GM23248 (cell line): ENCODE results near the gene IFRD1. TPM values are rescaled to one million over a fixed set of nuclear protein-coding genes. Genes with fewer than 3 reads are reported as not detected.
A peak's percentile ranks its signal among the peaks of the same experiment; 100 is the strongest.

Source experiments
- DNase-seq: peaks from one replicate; pipeline ENCODE4 v3.0.0-alpha.2; 2015
- H2AFZ ChIP-seq: fragments of 200-600 bp; sonication (generic); 2 replicates; pipeline ENCODE4 v1.6.1; 2016; ENCODE audit warnings: antibody characterized with exemption
- H3F3A ChIP-seq: fragments of 200-600 bp; sonication (generic); 2 replicates; pipeline ENCODE4 v1.6.1; 2016; ENCODE audit warnings: mild to moderate bottlenecking, antibody characterized with exemption, mixed run types; ENCODE audit not compliant: insufficient read depth
- H3K27ac ChIP-seq: fragments of 200-600 bp; sonication (generic); 2 replicates; pipeline ENCODE4 v1.5.1; 2016; ENCODE audit warnings: mild to moderate bottlenecking
- H3K27me3 ChIP-seq: fragments of 200-600 bp; sonication (generic); replicated peaks from 2 replicates; pipeline ENCODE4 v1.6.1; 2016; ENCODE audit warnings: mild to moderate bottlenecking; ENCODE audit not compliant: insufficient read depth
- H3K36me3 ChIP-seq: fragments of 200-600 bp; sonication (generic); 2 replicates; pipeline ENCODE4 v1.6.1; 2016; ENCODE audit warnings: low read depth, mild to moderate bottlenecking
- H3K4me1 ChIP-seq: fragments of 200-600 bp; sonication (generic); 2 replicates; pipeline ENCODE4 v1.6.1; 2016; ENCODE audit warnings: mild to moderate bottlenecking; ENCODE audit not compliant: insufficient read depth
- H3K4me2 ChIP-seq: fragments of 200-600 bp; sonication (generic); one replicate; pipeline ENCODE4 v1.6.1; 2016; ENCODE audit warnings: mild to moderate bottlenecking; ENCODE audit not compliant: unreplicated experiment
- H3K4me3 ChIP-seq: fragments of 200-600 bp; sonication (generic); 2 replicates; pipeline ENCODE4 v1.5.1; 2016; ENCODE audit warnings: mild to moderate bottlenecking
- H3K79me2 ChIP-seq: fragments of 200-600 bp; sonication (generic); 2 replicates; pipeline ENCODE4 v1.6.1; 2016; ENCODE audit warnings: mild to moderate bottlenecking; ENCODE audit not compliant: insufficient read depth
- H3K9ac ChIP-seq: fragments of 200-600 bp; sonication (generic); 2 replicates; pipeline ENCODE4 v1.6.1; 2016; ENCODE audit warnings: mild to moderate bottlenecking
- H3K9me2 ChIP-seq: fragments of 200-600 bp; sonication (generic); 2 replicates; pipeline ENCODE4 v1.6.1; 2016; ENCODE audit warnings: mixed run types, mild to moderate bottlenecking, moderate library complexity; ENCODE audit not compliant: insufficient read depth
- H3K9me3 ChIP-seq: fragments of 200-600 bp; sonication (generic); one replicate; pipeline ENCODE4 v1.6.1; 2017; ENCODE audit warnings: low read depth
- H4K20me1 ChIP-seq: fragments of 200-600 bp; sonication (generic); 2 replicates; pipeline ENCODE4 v1.6.0; 2016; ENCODE audit not compliant: insufficient read depth
- EZH2 ChIP-seq: fragments of 200-600 bp; sonication (generic); IDR thresholded peaks from 2 replicates; pipeline ENCODE4 v1.6.1; 2018; ENCODE audit warnings: antibody characterized with exemption, mild to moderate bottlenecking; ENCODE audit not compliant: insufficient read depth, poor library complexity, severe bottlenecking
- EZH2phosphoT487 ChIP-seq: fragments of 200-600 bp; sonication (generic); IDR thresholded peaks from 2 replicates; pipeline ENCODE4 v1.6.1; 2018; ENCODE audit warnings: antibody characterized with exemption, moderate library complexity, mild to moderate bottlenecking, low read depth; ENCODE audit not compliant: insufficient read depth
- WGBS, 2 experiments: methylation state at CpG; one replicate each; pipeline ENCODE4 v1.1.6; 2015 to 2017; ENCODE audit warnings: low lambda C conversion rate in 2 of 2, low coverage in 1 of 2; ENCODE audit errors: missing lambda C conversion rate in 2 of 2; 5-methylcytosine and 5-hydroxymethylcytosine counted together
- in situ Hi-C: fragments of 300-500 bp; cut with MboI; formaldehyde crosslinking; loops from 2 replicates; pipeline ENCODE4 v1.15.0; 2020
- polyA plus RNA-seq: library from polyadenylated mRNA; unstranded; fragments of >200 nt; fragmentation: Nextera tagmentation; extraction: Ambion mirVana; gene quantifications from 2 replicates; pipeline ENCODE4 v1.2.1, GENCODE V29; 2016
- total RNA-seq: library from RNA; depleted of rRNA; stranded (reverse); fragments of >200 nt; shearing (Covaris generic); gene quantifications from 2 replicates; pipeline ENCODE4 v1.2.3, GENCODE V29; 2014

Gene IFRD1
- total and polyA plus RNA-seq, 2 experiments from 2014 or later, result 61.4 to 71.9 TPM

- no peak overlapping the region for H3K9ac ChIP-seq
- TF ChIP-seq EZH2, result no peak
- TF ChIP-seq EZH2phosphoT487, result no peak
Measured at GRCh38 chr7:112504093-112504695, 53.9 kb downstream of the IFRD1 start.

GRCh38 chr7:112505495-112505894, 55.2 kb downstream of the IFRD1 start:
- 81 to 87% methylated on average over 2 of the region's 2 CpGs for WGBS, 2 experiments
- H3K4me2 ChIP-seq, result no peak overlapping the region
- no peak overlapping the region for H3K9ac ChIP-seq
- H3K36me3 ChIP-seq, result no peaks in the 10 kb centered on the region
- TF ChIP-seq EZH2, result no peak
- H3K79me2 ChIP-seq, result no peaks in the 10 kb centered on the region
- no peak overlapping the region for H2AFZ ChIP-seq
- H3K4me1 ChIP-seq, result peaks cover 11% of the 10 kb centered on the region
- no peak for DNase-seq
- no peaks in the 10 kb centered on the region for H4K20me1 ChIP-seq
- H3K27me3 ChIP-seq, result no peaks in the 10 kb centered on the region
- H3K4me3 ChIP-seq, result no peak overlapping the region
- in situ Hi-C loops, result no loop called here
- no peaks in the 10 kb centered on the region for H3K9me3 ChIP-seq
- H3K27ac ChIP-seq, result no peak overlapping the region
- H3K9me2 ChIP-seq, result no peaks in the 10 kb centered on the region
- H3F3A ChIP-seq, result peaks cover 20% of the 10 kb centered on the region

More at GRCh38 chr7:112504093-112504695, 53.9 kb downstream of the IFRD1 start:
- no peaks in the 10 kb centered on the region for H3K36me3 ChIP-seq
- H3K4me3 ChIP-seq, result no peak overlapping the region
- in situ Hi-C loops, result no loop called here
- H3K27ac ChIP-seq, result no peak overlapping the region
- no peaks in the 10 kb centered on the region for H3K9me3 ChIP-seq
- no peaks in the 10 kb centered on the region for H3K79me2 ChIP-seq
- WGBS, 2 experiments, result 78 to 90% methylated on average over 5 of the region's 5 CpGs
- no peak overlapping the region for H3K4me2 ChIP-seq
- H3K9me2 ChIP-seq, result no peaks in the 10 kb centered on the region
- H3K4me1 ChIP-seq, result no peaks in the 10 kb centered on the region
- H3F3A ChIP-seq, result peaks cover 8% of the 10 kb centered on the region
- H3K27me3 ChIP-seq, result no peaks in the 10 kb centered on the region
- no peak overlapping the region for H2AFZ ChIP-seq
- DNase-seq, result no peak
- H4K20me1 ChIP-seq, result no peaks in the 10 kb centered on the region

GRCh38 chr7:112508404-112508803, 58.1 kb downstream of the IFRD1 start:
- no peak overlapping the region for H3K9ac ChIP-seq
- DNase-seq, result no peak
- H2AFZ ChIP-seq, result no peak overlapping the region
- no peaks in the 10 kb centered on the region for H3K9me2 ChIP-seq
- peaks cover 19% of the 10 kb centered on the region for H3K4me1 ChIP-seq
- WGBS, 2 experiments, result 48 to 82% methylated on average over 1 of the region's 1 CpG
- TF ChIP-seq EZH2phosphoT487 (no peak), EZH2 (no peak)
- peaks cover 31% of the 10 kb centered on the region for H3F3A ChIP-seq
- no peaks in the 10 kb centered on the region for H3K27me3 ChIP-seq
- H3K4me2 ChIP-seq, result no peak overlapping the region
- H3K9me3 ChIP-seq, result no peaks in the 10 kb centered on the region
- no peaks in the 10 kb centered on the region for H3K79me2 ChIP-seq
- no peak overlapping the region for H3K27ac ChIP-seq
- H4K20me1 ChIP-seq, result no peaks in the 10 kb centered on the region
- in situ Hi-C loops, result no loop called here
- no peak overlapping the region for H3K4me3 ChIP-seq
- H3K36me3 ChIP-seq, result no peaks in the 10 kb centered on the region

GRCh38 chr7:112509402-112509801, 59.1 kb downstream of the IFRD1 start:
- Histone ChIP-seq H3K9me2 (no peaks in the 10 kb centered on the region), H3K27me3 (no peaks in the 10 kb centered on the region), H4K20me1 (no peaks in the 10 kb centered on the region), H3K27ac (peak overlapping the region; percentile 81), H3K4me2 (peak overlapping the region; percentile 65), H3K4me3 (peak overlapping the region; percentile 37; the same call in 1 of the 2 replicates), H3K4me1 (peaks cover 19% of the 10 kb centered on the region), H3K9ac (peak overlapping the region; percentile 36), H3K9me3 (no peaks in the 10 kb centered on the region), H3K36me3 (no peaks in the 10 kb centered on the region), H3K79me2 (no peaks in the 10 kb centered on the region), H2AFZ (peak overlapping the region; percentile 43), H3F3A (peaks cover 31% of the 10 kb centered on the region)
- DNase-seq, result peak; percentile 14
- in situ Hi-C loops, result no loop called here
- WGBS, 2 experiments, result 33 to 38% methylated on average over 5 of the region's 5 CpGs
- TF ChIP-seq EZH2phosphoT487, result no peak
- TF ChIP-seq EZH2, result no peak
